Cardiac muscle cell (in vitro differentiated cells and primary cell): Measurements from ENCODE around the gene ME2. TPM values are rescaled to one million over a fixed set of nuclear protein-coding genes. Genes with fewer than 3 reads are reported as not detected.

ENCODE experiments used
- DNase-seq, 2 donors: peaks; one replicate each; pipeline versions ENCODE4 v3.0.0 to v3.0.0-alpha.2; 2010 to 2017; ENCODE audit warnings: low read depth in 1 of 2, low spot score in 1 of 2
- H3K27ac ChIP-seq: fragments of 200-600 bp; sonication (generic); 2 replicates; pipeline ENCODE4 v1.5.1; 2016
- H3K27me3 ChIP-seq: fragments of 200-600 bp; sonication (generic); 2 replicates; pipeline ENCODE4 v1.6.0; 2016; ENCODE audit warnings: control low read depth
- H3K36me3 ChIP-seq: fragments of 200-600 bp; sonication (generic); 2 replicates; pipeline ENCODE4 v1.5.1; 2016; ENCODE audit warnings: control low read depth
- H3K4me1 ChIP-seq: fragments of 200-600 bp; sonication (generic); 2 replicates; pipeline ENCODE4 v1.8.1; 2017; ENCODE audit warnings: low read depth, mild to moderate bottlenecking, mixed run types
- H3K4me3 ChIP-seq: fragments of 200-600 bp; sonication (generic); 2 replicates; pipeline ENCODE4 v1.5.1; 2016; ENCODE audit warnings: mild to moderate bottlenecking
- H3K9me3 ChIP-seq: fragments of 200-600 bp; sonication (generic); 2 replicates; pipeline ENCODE4 v1.5.1; 2017; ENCODE audit warnings: low read depth, mild to moderate bottlenecking, control low read depth
- CTCF ChIP-seq: IDR thresholded peaks from 2 replicates; pipeline ENCODE4 v1.5.1; 2012; ENCODE audit warnings: low read depth, mild to moderate bottlenecking, low read length
- polyA plus RNA-seq: library from polyadenylated mRNA; unstranded; fragments of >200 nt; fragmentation: Nextera tagmentation; extraction: Ambion mirVana; gene quantifications from 2 replicates; pipeline ENCODE4 v1.2.1, GENCODE V29; 2016
- total RNA-seq: library from RNA; depleted of rRNA; stranded (reverse); fragments of >200 nt; gene quantifications from 2 replicates; pipeline ENCODE4 v1.2.3, GENCODE V29; 2016

The ME2 gene
- total and polyA plus RNA-seq, 2 experiments from 2014 or later = 33.9 to 47.3 TPM

- no peak overlapping the region for H3K27ac ChIP-seq
- DNase-seq = no peak
- H3K4me1 ChIP-seq = peaks cover 3% of the 10 kb centered on the region
- no peak for TF ChIP-seq CTCF
- H3K9me3 ChIP-seq = no peaks in the 10 kb centered on the region
- H3K27me3 ChIP-seq = no peaks in the 10 kb centered on the region
- no peaks in the 10 kb centered on the region for H3K36me3 ChIP-seq
- H3K4me3 ChIP-seq = no peak overlapping the region
Observed at GRCh38 chr18:50895350-50896045, 16.6 kb downstream of the ME2 start.

DNA sequence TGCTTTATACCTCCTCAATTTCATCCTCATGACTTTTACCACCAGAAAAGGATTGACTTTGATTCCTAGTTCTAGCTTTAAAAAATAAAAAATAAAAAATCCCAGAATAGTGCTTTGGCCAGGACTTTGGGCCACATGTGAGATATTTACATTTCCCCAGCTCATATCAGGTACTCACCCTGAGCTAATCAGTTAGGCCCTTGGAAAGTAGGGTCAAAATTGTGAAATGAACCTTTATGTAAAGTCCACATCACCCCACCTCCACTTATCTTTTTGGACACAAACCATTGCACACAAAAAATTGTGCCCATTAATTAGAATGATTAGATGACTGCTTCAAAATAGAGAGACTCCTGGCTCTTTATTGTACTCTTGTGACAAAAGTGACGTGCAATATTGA is 17.2 kb downstream of the ME2 start:
- no peak for TF ChIP-seq CTCF
- H3K36me3 ChIP-seq = no peaks in the 10 kb centered on the region
- no peak overlapping the region for H3K27ac ChIP-seq

DNA sequence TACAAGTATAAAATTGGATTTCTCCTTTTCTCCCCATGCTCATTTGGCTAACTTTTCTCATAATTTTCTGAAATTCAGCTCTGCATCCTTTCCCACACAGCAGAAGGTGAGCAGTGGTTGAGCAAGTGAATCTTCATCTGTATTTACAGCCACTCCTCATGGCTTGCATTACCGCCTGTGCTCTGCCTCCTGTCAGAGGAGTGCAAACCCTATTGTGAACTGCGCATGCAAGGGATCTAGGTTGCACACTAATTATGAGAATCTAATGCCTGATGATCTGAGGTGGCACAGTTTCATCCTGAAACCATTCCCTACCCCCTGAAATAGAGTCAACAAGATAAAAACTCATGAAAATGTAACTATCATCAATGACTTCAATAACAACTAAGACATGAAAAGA is 20.0 kb downstream of the ME2 start:
- H3K27ac ChIP-seq = no peak overlapping the region
- H3K4me3 ChIP-seq = no peak overlapping the region
- no peak for DNase-seq
- H3K27me3 ChIP-seq = no peaks in the 10 kb centered on the region
- no peaks in the 10 kb centered on the region for H3K36me3 ChIP-seq
- peaks cover 3% of the 10 kb centered on the region for H3K4me1 ChIP-seq
- no peak for TF ChIP-seq CTCF
- no peaks in the 10 kb centered on the region for H3K9me3 ChIP-seq

More for the DNA sequence above, 17.2 kb downstream of the ME2 start:
- DNase-seq = no peak
- H3K27me3 ChIP-seq = no peaks in the 10 kb centered on the region
- H3K4me3 ChIP-seq = no peak overlapping the region
- H3K9me3 ChIP-seq = no peaks in the 10 kb centered on the region
- H3K4me1 ChIP-seq = peaks cover 3% of the 10 kb centered on the region

DNA sequence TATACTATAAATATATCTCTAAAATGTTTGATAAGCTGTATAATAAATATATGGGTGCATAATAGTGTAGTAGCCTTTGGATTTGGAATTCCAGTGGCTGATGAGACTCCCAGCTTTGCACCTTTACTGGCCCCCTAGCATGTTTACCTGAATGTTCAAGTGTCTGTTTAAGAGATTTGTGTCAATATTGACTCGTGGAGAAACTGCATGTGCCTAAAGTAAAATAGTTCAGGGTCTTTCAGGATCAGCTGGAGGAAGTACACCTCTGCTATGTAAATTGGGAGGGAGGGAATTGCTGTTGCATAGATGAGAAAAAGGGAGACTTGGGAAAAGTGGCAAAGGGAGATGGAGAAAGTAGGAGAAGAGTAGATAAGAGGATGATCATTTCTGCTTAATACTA is 23.9 kb downstream of the ME2 start:
- no peak for DNase-seq
- no peaks in the 10 kb centered on the region for H3K27me3 ChIP-seq
- H3K4me3 ChIP-seq = no peak overlapping the region
- no peaks in the 10 kb centered on the region for H3K4me1 ChIP-seq
- no peak overlapping the region for H3K27ac ChIP-seq
- no peak for TF ChIP-seq CTCF
- H3K9me3 ChIP-seq = no peaks in the 10 kb centered on the region
- H3K36me3 ChIP-seq = peaks cover 2% of the 10 kb centered on the region

- H3K9me3 ChIP-seq = no peaks in the 10 kb centered on the region
- no peaks in the 10 kb centered on the region for H3K4me1 ChIP-seq
- H3K27me3 ChIP-seq = no peaks in the 10 kb centered on the region
- H3K36me3 ChIP-seq = peaks cover 11% of the 10 kb centered on the region
- H3K27ac ChIP-seq = no peak overlapping the region
- no peak overlapping the region for H3K4me3 ChIP-seq
- TF ChIP-seq CTCF = no peak
- DNase-seq = no peak
Observed at GRCh38 chr18:50906843-50907242, 27.9 kb downstream of the ME2 start.

DNA sequence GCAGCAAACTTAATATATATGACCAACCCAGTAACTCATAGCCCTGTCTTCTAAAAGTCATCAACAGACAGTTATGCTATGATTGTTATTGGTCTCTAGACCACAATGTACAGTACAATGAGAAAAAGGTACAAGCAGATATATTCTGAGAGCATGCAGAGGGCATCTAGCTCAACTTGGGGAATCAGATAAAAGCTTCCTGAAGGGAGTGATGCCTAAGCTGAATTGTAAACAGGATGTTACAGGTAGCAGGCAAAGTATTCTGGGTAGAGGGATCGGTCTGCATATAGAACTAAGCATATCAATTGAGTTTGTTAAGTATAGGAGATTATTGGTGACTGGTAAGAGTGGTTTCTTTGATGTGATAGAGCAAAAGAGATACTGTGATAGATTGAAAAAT is 30.3 kb downstream of the ME2 start:
- Histone ChIP-seq H3K36me3 (peaks cover 19% of the 10 kb centered on the region), H3K4me3 (no peak overlapping the region), H3K9me3 (no peaks in the 10 kb centered on the region), H3K27ac (no peak overlapping the region), H3K27me3 (no peaks in the 10 kb centered on the region), H3K4me1 (no peaks in the 10 kb centered on the region)
- no peak for TF ChIP-seq CTCF
- no peak for DNase-seq
